Measurements from ENCODE around the gene LRRTM1.

LRRTM1 gene

GRCh38 chr2:80303909-80304837 is at the start of gene LRRTM1:
Gene LRRTM1 (minus strand): TSS chr2:80304752. CDS start chr2:80303819, 933 bp downstream.
- no peak for DNase-seq (ENCODE audit: low read depth)

- DNase-seq (ENCODE audit: low read depth), result no peak
Measured at GRCh38 chr2:80351231-80351630, 46.7 kb upstream of the LRRTM1 start.

GRCh38 chr2:80348953-80349352 is 44.4 kb upstream of the LRRTM1 start:
- no peak for DNase-seq (ENCODE audit: low read depth)

GRCh38 chr2:80348078-80348477 is 43.5 kb upstream of the LRRTM1 start:
- DNase-seq (ENCODE audit: low read depth), result no peak

GRCh38 chr2:80340022-80340421 is 35.5 kb upstream of the LRRTM1 start:
- DNase-seq (ENCODE audit: low read depth), result no peak

GRCh38 chr2:80338794-80339193 is 34.2 kb upstream of the LRRTM1 start:
- no peak for DNase-seq (ENCODE audit: low read depth)

- no peak for DNase-seq (ENCODE audit: low read depth)
Measured at GRCh38 chr2:80335411-80335810, 30.9 kb upstream of the LRRTM1 start.

- no peak for DNase-seq (ENCODE audit: low read depth)
Measured at GRCh38 chr2:80333886-80334285, 29.3 kb upstream of the LRRTM1 start.

- DNase-seq (ENCODE audit: low read depth), result no peak
Measured at GRCh38 chr2:80330527-80331450, 26.2 kb upstream of the LRRTM1 start.

GRCh38 chr2:80329491-80329890 is 24.9 kb upstream of the LRRTM1 start:
- no peak for DNase-seq (ENCODE audit: low read depth)

GRCh38 chr2:80328159-80328571 is 23.6 kb upstream of the LRRTM1 start:
- DNase-seq (ENCODE audit: low read depth), result no peak

- no peak for DNase-seq (ENCODE audit: low read depth)
Measured at GRCh38 chr2:80326861-80327260, 22.3 kb upstream of the LRRTM1 start.

GRCh38 chr2:80326214-80326613 is 21.7 kb upstream of the LRRTM1 start:
- DNase-seq (ENCODE audit: low read depth), result peak; percentile 9

GRCh38 chr2:80324525-80324924 is 20.0 kb upstream of the LRRTM1 start:
- DNase-seq (ENCODE audit: low read depth), result no peak

GRCh38 chr2:80323610-80324009 is 19.1 kb upstream of the LRRTM1 start:
- DNase-seq (ENCODE audit: low read depth), result no peak

GRCh38 chr2:80322958-80323357 is 18.4 kb upstream of the LRRTM1 start:
- DNase-seq (ENCODE audit: low read depth), result no peak

- no peak for DNase-seq (ENCODE audit: low read depth)
Measured at GRCh38 chr2:80322311-80322920, 17.9 kb upstream of the LRRTM1 start.

- DNase-seq (ENCODE audit: low read depth), result no peak
Measured at GRCh38 chr2:80312282-80312839, 7.8 kb upstream of the LRRTM1 start.

GRCh38 chr2:80311304-80311703 is 6.8 kb upstream of the LRRTM1 start:
- no peak for DNase-seq (ENCODE audit: low read depth)

GRCh38 chr2:80303006-80303908 is 1.3 kb downstream of the LRRTM1 start:
- DNase-seq (ENCODE audit: low read depth), result no peak

Measured in HS-5 (cell line).